Activated CD8-positive, alpha-beta T cell treated with anti-CD3 and anti-CD28 coated beads, Interleukin-2, amount 10 ng/mL, durations not matched to agents 7 days and 5 days (primary cell): ENCODE data around the gene BRSK2. TPM values are rescaled to one million over a fixed set of nuclear protein-coding genes. Genes with fewer than 3 reads are reported as not detected.

Experiments used
- ATAC-seq: fragments of 150-1000 bp; cut with Tn5 transposase; one replicate; pipeline ENCODE4 v1.10.0; 2021; ENCODE audit warnings: moderate library complexity
- CTCF ChIA-PET: fragments of 350-600 bp; sonication (Branson Sonifier 250); formaldehyde crosslinking; loops from one replicate; lab custom pipeline; 2021; ENCODE audit warnings: antibody characterized with exemption; lab: Charles Lee
- POLR2A ChIA-PET: fragments of 350-600 bp; sonication (Branson Sonifier 250); formaldehyde crosslinking; loops from one replicate; lab custom pipeline; 2021; ENCODE audit warnings: antibody characterized with exemption; lab: Charles Lee
- DNase-seq: peaks from one replicate; pipeline ENCODE4 v3.0.0-alpha.2; 2020
- H3K27ac Mint-ChIP-seq: one replicate; pipeline ENCODE4 v1.8.0; 2021; ENCODE audit warnings: mild to moderate bottlenecking, mixed read lengths
- H3K27me3 Mint-ChIP-seq: one replicate; pipeline ENCODE4 v1.8.0; 2021; ENCODE audit warnings: low read depth, mixed read lengths
- H3K36me3 Mint-ChIP-seq: one replicate; pipeline ENCODE4 v1.8.0; 2021; ENCODE audit warnings: low read depth, mixed read lengths
- H3K4me1 Mint-ChIP-seq: one replicate; pipeline ENCODE4 v1.8.0; 2021; ENCODE audit warnings: low read depth, mixed read lengths
- H3K4me3 Mint-ChIP-seq: one replicate; pipeline ENCODE4 v1.8.0; 2021; ENCODE audit warnings: mild to moderate bottlenecking, mixed read lengths
- H3K9me3 Mint-ChIP-seq: one replicate; pipeline ENCODE4 v1.8.0; 2022; ENCODE audit warnings: mixed read lengths; ENCODE audit not compliant: insufficient read depth
- total RNA-seq, 2 experiments: library from RNA; stranded (reverse); gene quantifications; one replicate each; pipeline ENCODE4 v1.2.3, GENCODE V29; 2021

Gene BRSK2
- total RNA-seq, 2 experiments from 2014 or later = 0.39 TPM; not detected in 1

DNA sequence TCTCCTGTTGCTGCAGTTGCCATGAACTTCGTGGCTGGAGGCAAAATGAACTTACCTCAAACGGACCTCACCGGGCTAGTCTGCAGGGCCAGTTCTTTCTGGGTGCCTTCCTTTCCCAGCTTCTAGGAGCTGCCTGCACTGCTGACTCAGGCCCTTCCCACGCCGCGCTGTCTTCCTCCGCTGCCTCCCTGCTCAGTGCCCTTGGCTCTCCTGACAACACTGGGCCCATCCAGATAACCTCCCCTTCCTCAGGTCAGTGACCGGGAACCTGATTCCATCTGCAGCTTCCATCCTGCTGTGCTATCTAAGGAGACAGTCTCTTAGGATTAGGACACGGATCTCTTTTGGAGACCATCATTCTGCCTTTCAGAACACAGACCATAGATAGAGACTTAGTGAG, 77.5 kb downstream of the BRSK2 start:
- ATAC-seq = no peak
- no peak overlapping the region for H3K4me3 Mint-ChIP-seq
- no peaks in the 10 kb centered on the region for H3K27me3 Mint-ChIP-seq
- no peaks in the 10 kb centered on the region for H3K9me3 Mint-ChIP-seq
- H3K4me1 Mint-ChIP-seq = no peaks in the 10 kb centered on the region
- ChIA-PET POLR2A (no interaction called here), CTCF (no interaction called here)
- no peaks in the 10 kb centered on the region for H3K36me3 Mint-ChIP-seq
- no peak for DNase-seq
- no peak overlapping the region for H3K27ac Mint-ChIP-seq

DNA sequence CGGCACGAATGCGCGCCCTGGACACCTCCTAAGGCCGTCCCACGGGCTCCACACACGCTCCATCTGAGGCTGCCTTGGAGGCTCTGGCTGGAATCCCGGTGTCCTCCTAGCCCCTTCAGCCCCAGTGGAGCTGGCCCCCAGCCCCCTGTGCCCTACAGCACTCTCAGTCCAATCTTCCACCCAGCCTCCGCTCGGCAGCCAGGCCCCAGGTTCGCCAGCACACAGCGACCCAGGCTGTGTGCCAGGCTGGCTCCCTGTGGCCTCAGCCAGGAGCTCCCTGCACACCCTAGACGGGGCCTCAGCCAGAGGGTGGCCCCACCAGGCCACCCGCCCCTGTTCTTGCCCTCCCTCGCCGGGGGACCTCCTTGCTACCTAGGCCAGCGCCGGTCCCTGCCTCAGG, 78.3 kb downstream of the BRSK2 start:
- ChIA-PET POLR2A (no interaction called here), CTCF (no interaction called here)
- Mint-ChIP-seq H3K9me3 (no peaks in the 10 kb centered on the region), H3K4me1 (no peaks in the 10 kb centered on the region), H3K36me3 (no peaks in the 10 kb centered on the region), H3K27me3 (no peaks in the 10 kb centered on the region), H3K27ac (no peak overlapping the region), H3K4me3 (no peak overlapping the region)
- DNase-seq (no peak), ATAC-seq (no peak)

DNA sequence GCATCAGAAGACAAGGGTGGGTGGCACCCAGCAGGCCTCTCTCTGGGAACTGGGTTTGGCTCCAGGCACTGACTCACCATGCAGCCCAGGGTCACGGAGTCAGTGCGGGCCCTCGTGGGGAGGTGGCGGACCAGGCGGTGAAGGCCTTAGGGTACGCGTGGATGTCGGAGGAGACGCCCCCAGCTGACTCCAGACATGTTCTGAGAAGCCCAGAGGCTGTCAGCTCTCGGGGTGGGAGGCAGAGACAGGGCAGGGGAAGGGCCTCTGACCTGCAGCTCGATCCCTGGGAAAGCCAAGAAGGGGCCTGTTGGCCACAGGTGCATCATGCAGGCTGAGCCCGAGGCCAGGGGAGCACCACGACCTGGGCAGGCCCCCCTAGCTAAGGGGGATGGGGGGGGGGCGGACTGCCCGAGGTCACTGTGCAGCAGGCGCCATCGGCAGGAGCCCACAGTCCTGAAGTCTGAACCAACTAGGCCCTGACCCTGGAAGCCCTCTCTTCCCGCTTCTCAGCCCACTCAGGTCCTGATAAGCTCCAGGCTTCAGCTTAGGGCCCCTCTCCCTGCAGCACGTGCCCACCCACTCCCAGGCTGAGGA, 78.8 kb downstream of the BRSK2 start:
- ChIA-PET CTCF (no interaction called here), POLR2A (no interaction called here)
- H3K36me3 Mint-ChIP-seq = no peaks in the 10 kb centered on the region
- H3K27me3 Mint-ChIP-seq = no peaks in the 10 kb centered on the region
- H3K27ac Mint-ChIP-seq = no peak overlapping the region
- H3K9me3 Mint-ChIP-seq = no peaks in the 10 kb centered on the region
- ATAC-seq (no peak), DNase-seq (no peak)
- no peak overlapping the region for H3K4me3 Mint-ChIP-seq
- no peaks in the 10 kb centered on the region for H3K4me1 Mint-ChIP-seq

DNA sequence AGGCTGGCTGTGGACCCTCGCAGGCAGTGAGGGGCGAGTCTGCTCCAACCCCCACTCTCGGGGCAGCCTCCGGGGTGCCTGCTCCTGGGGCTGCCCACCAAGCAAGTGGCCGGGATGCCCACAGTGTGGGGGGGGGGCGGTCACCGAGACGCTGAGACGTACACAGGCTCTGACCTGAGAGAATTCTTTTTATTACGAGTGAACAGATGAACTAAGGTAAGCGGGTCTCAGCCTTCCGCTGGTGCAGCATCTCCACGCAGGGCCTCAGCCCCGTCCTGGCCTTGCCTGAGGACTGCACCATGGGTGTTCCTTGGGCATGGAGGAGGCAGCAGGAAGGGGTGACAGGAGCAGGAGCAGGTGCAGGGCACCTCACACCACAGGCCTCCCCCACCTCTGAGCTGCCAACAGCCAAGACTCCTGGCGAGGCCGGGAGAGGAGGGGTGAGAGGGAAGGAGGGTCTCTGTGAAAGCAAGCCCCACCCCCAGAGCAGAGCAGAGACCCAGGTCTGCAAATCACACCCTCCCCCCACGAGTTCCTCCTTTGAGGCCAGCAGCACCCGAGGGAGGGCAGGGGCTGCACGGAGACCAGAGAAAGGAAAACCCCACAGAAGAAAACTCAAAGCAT, 79.7 kb downstream of the BRSK2 start:
- POLR2A ChIA-PET = no interaction called here

DNA sequence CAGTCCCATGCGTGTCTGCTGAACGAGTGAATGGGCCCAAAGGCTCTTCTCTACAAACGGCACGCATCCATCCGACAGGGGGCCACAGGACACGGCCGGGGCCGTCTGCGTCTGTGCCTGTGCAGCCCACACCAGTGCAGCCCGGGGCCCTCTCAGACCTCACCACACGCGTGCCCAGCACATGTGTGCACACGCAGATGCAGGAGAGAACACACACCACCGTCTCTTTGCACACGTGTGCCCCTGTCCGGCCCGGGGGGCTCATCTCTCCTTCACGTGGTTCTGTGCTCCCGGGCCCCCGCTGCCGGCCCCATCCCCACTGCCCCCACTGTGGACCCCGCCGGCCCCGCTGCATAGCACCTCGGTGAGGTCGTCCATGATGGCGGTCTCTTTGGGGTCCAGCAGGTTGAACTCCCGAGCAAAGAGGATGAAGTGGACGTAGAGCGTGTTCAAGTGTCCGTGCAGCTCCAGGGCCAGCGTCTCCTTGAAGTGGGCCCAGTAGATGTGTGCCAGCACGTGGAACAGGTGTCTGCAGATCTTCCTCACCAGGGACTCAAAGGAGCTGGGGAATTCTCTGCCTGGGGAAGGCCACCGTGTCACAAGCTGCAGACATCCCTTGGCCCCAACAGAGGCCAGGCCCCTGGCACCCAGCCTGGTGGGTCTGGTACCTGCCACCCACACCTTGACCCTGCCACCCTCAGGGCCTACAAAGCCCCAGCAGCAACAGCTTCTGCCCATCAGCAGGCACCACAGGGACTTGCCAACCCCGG, 80.4 kb downstream of the BRSK2 start:
- Mint-ChIP-seq H3K36me3 (no peaks in the 10 kb centered on the region), H3K4me1 (no peaks in the 10 kb centered on the region), H3K4me3 (no peak overlapping the region), H3K9me3 (no peaks in the 10 kb centered on the region), H3K27me3 (no peaks in the 10 kb centered on the region), H3K27ac (no peak overlapping the region)
- ChIA-PET POLR2A (no interaction called here), CTCF (no interaction called here)
- no peak for DNase-seq
- ATAC-seq = no peak

More for the DNA sequence above, 79.7 kb downstream of the BRSK2 start:
- Mint-ChIP-seq H3K4me1 (no peaks in the 10 kb centered on the region), H3K9me3 (no peaks in the 10 kb centered on the region), H3K36me3 (no peaks in the 10 kb centered on the region), H3K4me3 (no peak overlapping the region), H3K27me3 (no peaks in the 10 kb centered on the region), H3K27ac (no peak overlapping the region)
- DNase-seq (no peak), ATAC-seq (no peak)
- CTCF ChIA-PET = no interaction called here

DNA sequence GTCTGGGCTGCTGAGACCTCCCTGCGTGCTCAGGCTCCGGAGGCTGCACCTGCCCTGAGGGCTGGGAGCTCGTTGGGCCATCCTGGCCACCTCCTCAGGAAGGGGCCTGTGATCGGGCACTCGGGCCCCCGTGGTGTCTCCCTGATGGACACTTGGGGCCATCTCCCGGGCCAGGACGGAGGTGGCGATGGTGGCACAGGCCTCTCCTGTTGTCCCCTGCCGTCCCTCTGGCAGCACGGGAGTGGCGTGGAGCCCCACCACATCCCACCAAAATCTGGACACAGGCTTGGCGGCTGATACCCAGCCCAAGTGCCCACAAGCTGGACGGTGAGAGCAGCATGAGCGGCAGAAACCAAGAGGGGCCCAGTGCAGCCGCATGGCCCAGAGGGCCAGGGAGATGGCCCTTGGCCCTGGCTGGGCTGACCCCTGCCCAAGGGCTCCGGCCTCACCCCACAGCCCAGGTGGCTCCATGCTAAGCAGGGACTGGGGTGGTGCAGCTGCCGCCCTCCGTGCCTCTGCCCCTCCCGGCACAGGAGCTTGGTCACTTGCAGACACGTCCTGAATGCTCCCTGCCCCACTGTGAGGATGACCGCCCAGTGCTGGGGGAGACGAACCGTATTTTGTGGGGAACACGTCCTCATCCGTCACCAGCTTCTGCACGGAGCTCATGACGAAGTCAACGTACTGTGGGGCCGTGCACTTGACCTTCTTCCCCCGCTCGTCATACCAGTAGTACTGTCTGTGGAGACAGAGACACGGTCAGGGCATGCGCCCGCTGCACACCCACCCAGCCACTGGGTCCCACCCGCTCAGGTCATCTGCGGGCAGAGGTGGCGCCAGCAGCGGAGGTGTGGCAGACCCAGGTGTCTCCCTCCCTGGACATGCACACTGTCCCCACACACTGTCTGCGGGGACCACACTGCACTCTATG, 81.2 kb downstream of the BRSK2 start:
- no peak for ATAC-seq
- DNase-seq = no peak
- H3K4me1 Mint-ChIP-seq = no peaks in the 10 kb centered on the region
- ChIA-PET CTCF (no interaction called here), POLR2A (no interaction called here)
- no peaks in the 10 kb centered on the region for H3K36me3 Mint-ChIP-seq
- no peak overlapping the region for H3K4me3 Mint-ChIP-seq
- H3K27ac Mint-ChIP-seq = no peak overlapping the region
- no peaks in the 10 kb centered on the region for H3K9me3 Mint-ChIP-seq
- H3K27me3 Mint-ChIP-seq = no peaks in the 10 kb centered on the region

DNA sequence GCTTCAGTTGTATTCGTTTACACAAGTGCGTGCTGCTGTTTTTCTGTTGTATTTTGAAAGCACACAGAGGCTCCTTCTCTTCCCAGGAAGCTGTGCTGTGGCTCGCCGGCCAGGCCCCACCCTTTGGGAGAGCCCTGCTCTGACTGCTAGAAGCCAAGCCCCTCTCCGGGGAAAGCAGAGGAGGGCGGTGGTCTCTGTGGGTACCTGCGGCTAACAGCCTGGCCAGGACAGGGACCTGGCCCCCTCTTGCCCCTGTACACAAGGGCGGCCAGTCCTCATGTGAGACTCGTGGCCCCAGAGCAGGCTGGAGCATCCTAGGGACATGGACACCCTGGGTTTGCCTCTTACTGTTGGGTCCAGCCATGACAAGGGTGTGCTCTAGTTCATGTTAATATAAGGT, 82.0 kb downstream of the BRSK2 start:
- ChIA-PET POLR2A (no interaction called here), CTCF (no interaction called here)
- H3K4me1 Mint-ChIP-seq = no peaks in the 10 kb centered on the region
- no peaks in the 10 kb centered on the region for H3K36me3 Mint-ChIP-seq
- no peak for DNase-seq
- H3K27ac Mint-ChIP-seq = no peak overlapping the region
- H3K9me3 Mint-ChIP-seq = no peaks in the 10 kb centered on the region
- ATAC-seq = no peak
- no peaks in the 10 kb centered on the region for H3K27me3 Mint-ChIP-seq
- H3K4me3 Mint-ChIP-seq = no peak overlapping the region

DNA sequence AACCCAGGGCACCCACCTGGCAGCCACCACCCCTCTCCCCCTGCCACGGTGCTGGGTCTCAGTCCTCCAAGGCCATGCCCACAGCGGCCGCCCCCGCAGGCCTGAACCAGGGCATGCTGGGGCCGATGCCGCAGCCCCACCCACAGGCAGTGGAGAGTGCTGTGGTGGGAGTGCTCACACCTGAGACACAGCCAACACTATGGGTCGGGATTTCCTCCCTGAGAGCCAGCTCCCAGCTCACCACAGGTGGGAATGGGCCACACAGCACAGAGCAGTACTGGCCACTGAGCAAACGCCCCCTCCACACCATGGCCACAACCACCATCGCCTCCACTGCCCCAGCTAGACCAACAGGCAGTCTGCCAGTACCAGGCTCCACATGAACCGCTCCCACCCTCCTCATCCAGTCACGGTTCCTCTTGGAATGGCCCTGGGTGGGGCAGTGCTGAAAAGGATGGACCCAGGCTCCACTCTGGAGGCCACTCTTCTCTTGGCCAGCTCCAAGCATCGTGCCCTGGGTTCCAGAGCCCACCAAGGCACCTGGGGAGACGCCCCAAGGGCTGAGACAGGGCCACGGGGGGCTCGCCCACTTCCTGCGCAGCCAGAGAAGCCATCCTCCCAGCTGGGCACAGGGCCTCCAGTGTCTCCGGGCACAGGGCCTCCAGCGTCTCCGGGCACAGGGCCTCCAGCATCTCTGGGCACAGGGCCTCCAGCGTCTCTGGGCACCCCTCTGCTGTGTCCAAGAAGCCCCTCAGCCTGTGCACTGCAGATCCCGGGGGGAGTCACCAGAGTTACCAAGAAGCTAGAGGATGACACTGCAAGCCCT, 82.7 kb downstream of the BRSK2 start:
- Mint-ChIP-seq H3K4me3 (no peak overlapping the region), H3K27me3 (no peaks in the 10 kb centered on the region), H3K36me3 (no peaks in the 10 kb centered on the region), H3K4me1 (no peaks in the 10 kb centered on the region), H3K27ac (no peak overlapping the region), H3K9me3 (no peaks in the 10 kb centered on the region)
- CTCF ChIA-PET = no interaction called here
- ATAC-seq = no peak
- POLR2A ChIA-PET = no interaction called here
- no peak for DNase-seq

DNA sequence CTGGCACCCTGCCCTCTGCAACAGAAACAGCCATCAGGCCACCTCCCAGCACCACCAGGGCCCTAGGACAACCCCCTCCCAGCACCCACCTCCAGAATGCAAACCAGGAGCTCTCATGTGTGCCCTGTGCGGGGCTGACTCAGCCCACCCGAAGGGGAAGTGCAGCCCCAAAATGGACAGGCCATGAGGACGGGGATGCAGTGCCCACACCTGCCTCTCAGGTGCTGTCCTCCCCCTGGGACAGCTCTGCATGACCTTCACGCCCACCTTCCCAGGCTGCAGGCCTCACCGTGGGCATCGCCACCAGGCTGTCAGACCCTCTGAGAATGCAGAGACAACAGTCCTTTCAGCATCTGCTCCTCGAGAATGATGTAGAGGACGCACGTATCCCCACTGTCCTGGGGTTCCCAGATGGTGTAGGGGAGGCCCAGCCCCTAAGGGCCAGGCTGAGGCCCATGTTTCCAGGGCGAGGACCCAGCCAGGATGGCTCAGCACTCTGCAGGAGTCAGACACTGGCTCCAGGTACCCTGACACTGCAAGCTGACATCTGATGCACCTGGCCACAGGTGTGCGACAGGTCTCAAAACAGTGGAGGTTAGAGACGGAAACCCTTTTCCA, 83.4 kb downstream of the BRSK2 start:
- no peak overlapping the region for H3K27ac Mint-ChIP-seq
- no peaks in the 10 kb centered on the region for H3K27me3 Mint-ChIP-seq
- ChIA-PET CTCF (no interaction called here), POLR2A (no interaction called here)
- H3K9me3 Mint-ChIP-seq = no peaks in the 10 kb centered on the region
- no peaks in the 10 kb centered on the region for H3K36me3 Mint-ChIP-seq
- DNase-seq (no peak), ATAC-seq (no peak)
- H3K4me3 Mint-ChIP-seq = no peak overlapping the region
- no peaks in the 10 kb centered on the region for H3K4me1 Mint-ChIP-seq

DNA sequence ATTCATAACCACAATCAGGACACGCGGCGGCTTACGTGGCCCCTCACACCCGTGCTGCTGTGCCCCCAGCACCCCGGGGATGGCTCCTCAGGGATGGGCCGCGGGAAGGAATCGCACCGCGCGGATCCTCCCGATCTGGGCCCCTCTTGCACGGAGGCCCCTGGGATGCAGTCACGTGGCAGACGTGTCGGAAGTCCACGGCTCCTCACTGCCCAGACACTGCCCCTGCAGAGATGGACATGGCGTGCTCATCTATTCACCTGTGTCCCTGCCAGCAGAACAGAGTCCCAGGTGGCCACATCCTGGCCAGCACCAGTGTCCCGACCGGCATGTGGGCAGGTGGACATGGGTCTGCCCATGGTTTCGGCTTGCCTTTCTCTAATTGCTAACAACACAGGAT, 84.1 kb downstream of the BRSK2 start:
- Mint-ChIP-seq H3K4me1 (peaks cover 4% of the 10 kb centered on the region), H3K9me3 (no peaks in the 10 kb centered on the region), H3K4me3 (no peak overlapping the region), H3K36me3 (no peaks in the 10 kb centered on the region), H3K27me3 (no peaks in the 10 kb centered on the region), H3K27ac (no peak overlapping the region)
- ChIA-PET POLR2A (no interaction called here), CTCF (no interaction called here)
- DNase-seq (no peak), ATAC-seq (no peak)

DNA sequence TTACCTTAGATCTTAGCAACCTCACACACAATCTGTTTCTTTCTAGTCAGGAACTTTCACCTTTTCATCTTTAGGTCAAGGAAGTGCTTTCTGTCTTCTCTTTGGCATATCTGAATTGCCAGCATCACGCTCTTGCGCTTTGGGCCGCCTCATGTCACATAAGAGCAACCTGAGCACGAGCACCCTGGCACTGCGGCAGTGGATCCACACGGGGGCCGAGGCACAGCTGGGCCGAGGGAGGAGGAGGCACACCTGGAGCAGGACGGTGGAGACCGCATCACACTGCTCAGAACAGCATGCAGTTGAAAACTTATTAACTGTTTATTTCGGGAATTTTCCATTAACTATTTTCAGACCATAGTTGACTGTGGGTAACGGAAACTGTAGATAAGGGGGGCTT, 86.1 kb downstream of the BRSK2 start:
- Mint-ChIP-seq H3K36me3 (no peaks in the 10 kb centered on the region), H3K27ac (no peak overlapping the region), H3K4me1 (peaks cover 6% of the 10 kb centered on the region), H3K4me3 (no peak overlapping the region), H3K27me3 (no peaks in the 10 kb centered on the region), H3K9me3 (no peaks in the 10 kb centered on the region)
- DNase-seq (no peak), ATAC-seq (no peak)
- ChIA-PET CTCF (no interaction called here), POLR2A (no interaction called here)
